GM19099 (cell line): ENCODE measurements around the gene SHC2.

Experiments
- POLR2A ChIP-seq: IDR thresholded peaks from 3 replicates; pipeline ENCODE4 v1.6.1; 2011; ENCODE audit warnings: low read depth; ENCODE audit not compliant: insufficient read length; ENCODE audit errors: extremely low read depth

Gene SHC2

GRCh38 chr19:447816-448560, 12.8 kb downstream of the SHC2 start:
- TF ChIP-seq POLR2A, result no peak

GRCh38 chr19:447064-447426, 13.8 kb downstream of the SHC2 start:
- no peak for TF ChIP-seq POLR2A

GRCh38 chr19:444677-445210, 16.1 kb downstream of the SHC2 start:
- no peak for TF ChIP-seq POLR2A

GRCh38 chr19:443005-443404, 17.8 kb downstream of the SHC2 start:
- TF ChIP-seq POLR2A, result no peak

GRCh38 chr19:442085-442484, 18.7 kb downstream of the SHC2 start:
- TF ChIP-seq POLR2A, result no peak

- no peak for TF ChIP-seq POLR2A
Measured at GRCh38 chr19:441213-441836, 19.5 kb downstream of the SHC2 start.

- TF ChIP-seq POLR2A, result no peak
Measured at GRCh38 chr19:440391-441212, 20.2 kb downstream of the SHC2 start.

- TF ChIP-seq POLR2A, result no peak
Measured at GRCh38 chr19:439167-439900, 21.5 kb downstream of the SHC2 start.

GRCh38 chr19:438416-438958, 22.3 kb downstream of the SHC2 start:
- TF ChIP-seq POLR2A, result no peak

GRCh38 chr19:437041-437440, 23.8 kb downstream of the SHC2 start:
- TF ChIP-seq POLR2A, result no peak

- no peak for TF ChIP-seq POLR2A
Measured at GRCh38 chr19:436413-436950, 24.4 kb downstream of the SHC2 start.

- no peak for TF ChIP-seq POLR2A
Measured at GRCh38 chr19:435707-436412, 25.0 kb downstream of the SHC2 start.

GRCh38 chr19:435056-435706, 25.7 kb downstream of the SHC2 start:
- TF ChIP-seq POLR2A, result no peak

GRCh38 chr19:434152-434960, 26.5 kb downstream of the SHC2 start:
- no peak for TF ChIP-seq POLR2A
